ENCODE measurements around the gene PUM1.

GRCh38 chr1:31069392-31069791 lies 3.9 kb upstream of the PUM1 start:
- TF ChIP-seq CTCF (IDR thresholded peaks at IDR 0.05) (no peak), POLR2A (IDR thresholded peaks at IDR 0.05) (no peak)
